Epithelial cell of esophagus (primary cell): ENCODE data around the gene ATP10A.
"Not testable (repeated sequence)": the region's sequence is repeated elsewhere in the genome, so short reads cannot be mapped to it uniquely, and the experiment has no call there.

Experiments used
- DNase-seq: peaks from one replicate; pipeline ENCODE4 v3.0.0; 2010; ENCODE audit warnings: low read depth
- H3K4me3 ChIP-seq: 2 replicates; pipeline ENCODE4 v1.5.1; 2011; ENCODE audit warnings: mild to moderate bottlenecking, low read length, control low read depth
- TF ChIP-seq, protein P1 (sequence below): IDR thresholded peaks from 2 replicates; pipeline ENCODE4 v1.5.1; 2011; ENCODE audit warnings: low read depth, mild to moderate bottlenecking, low read length, control low read depth, inconsistent platforms; ENCODE audit not compliant: insufficient read depth; ENCODE audit errors: missing control alignments

ATP10A gene

DNA sequence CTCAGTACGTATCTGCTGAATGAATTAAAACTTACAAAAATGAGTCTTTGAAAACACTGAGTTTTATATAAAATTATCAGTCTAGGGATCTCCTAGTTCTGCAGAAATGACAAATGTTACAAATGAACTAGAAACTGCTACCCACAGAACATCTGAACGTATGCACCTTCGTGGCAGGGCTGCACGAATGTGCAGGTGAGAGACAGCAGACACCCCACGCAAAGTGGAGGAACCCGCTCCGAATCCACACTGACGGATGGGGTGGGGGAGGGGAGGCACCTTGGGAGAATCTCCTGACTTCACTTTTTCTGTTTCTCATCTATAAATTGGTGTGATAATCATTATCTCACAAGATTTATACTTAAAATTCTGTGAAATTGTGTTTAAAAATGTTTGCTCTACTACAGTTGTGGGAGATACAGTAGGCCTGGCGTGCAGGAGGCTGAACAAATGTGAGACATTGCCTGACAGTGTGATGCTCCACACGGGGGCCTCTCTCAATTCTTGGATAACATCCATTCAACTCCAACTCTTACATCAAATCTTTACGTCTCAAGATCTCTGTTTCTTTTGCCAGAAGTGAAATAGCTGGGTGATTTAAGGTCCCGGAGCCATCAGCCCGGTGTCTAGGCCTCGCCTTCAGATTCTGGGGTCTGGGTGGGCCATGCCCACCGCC is 86.9 kb downstream of the ATP10A start:
- H3K4me3 ChIP-seq: no peak overlapping the region
- no peak for DNase-seq
- TF ChIP-seq, protein P1, sequence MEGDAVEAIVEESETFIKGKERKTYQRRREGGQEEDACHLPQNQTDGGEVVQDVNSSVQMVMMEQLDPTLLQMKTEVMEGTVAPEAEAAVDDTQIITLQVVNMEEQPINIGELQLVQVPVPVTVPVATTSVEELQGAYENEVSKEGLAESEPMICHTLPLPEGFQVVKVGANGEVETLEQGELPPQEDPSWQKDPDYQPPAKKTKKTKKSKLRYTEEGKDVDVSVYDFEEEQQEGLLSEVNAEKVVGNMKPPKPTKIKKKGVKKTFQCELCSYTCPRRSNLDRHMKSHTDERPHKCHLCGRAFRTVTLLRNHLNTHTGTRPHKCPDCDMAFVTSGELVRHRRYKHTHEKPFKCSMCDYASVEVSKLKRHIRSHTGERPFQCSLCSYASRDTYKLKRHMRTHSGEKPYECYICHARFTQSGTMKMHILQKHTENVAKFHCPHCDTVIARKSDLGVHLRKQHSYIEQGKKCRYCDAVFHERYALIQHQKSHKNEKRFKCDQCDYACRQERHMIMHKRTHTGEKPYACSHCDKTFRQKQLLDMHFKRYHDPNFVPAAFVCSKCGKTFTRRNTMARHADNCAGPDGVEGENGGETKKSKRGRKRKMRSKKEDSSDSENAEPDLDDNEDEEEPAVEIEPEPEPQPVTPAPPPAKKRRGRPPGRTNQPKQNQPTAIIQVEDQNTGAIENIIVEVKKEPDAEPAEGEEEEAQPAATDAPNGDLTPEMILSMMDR: no peak

DNA sequence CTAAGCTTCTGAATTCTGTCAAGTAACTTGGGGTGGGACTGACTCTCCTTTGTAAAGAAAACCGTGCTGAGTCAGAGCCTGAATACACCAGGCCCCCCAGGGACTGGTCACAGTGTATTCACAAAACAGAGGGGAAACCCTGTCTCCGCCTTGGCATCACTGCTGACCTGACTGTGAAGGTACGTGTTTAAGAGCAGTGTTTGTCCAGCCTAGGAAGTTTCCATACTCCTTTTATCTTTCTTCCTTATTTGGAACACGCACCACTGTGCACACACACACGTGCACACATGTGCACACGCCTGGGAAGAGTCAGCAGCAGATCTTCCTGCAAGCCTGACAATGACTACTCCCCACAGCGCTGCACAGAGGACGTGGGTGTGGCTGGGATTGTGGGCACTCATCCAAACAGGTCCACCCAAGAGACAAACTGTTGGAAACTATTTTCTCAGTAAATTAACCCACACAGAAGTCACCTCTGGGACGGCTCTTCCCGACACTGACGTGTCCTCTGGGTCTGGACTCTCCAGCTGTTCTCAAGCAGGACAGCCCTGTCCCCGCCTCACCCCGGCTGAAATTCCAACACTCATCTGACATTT is 87.7 kb downstream of the ATP10A start:
- DNase-seq: peak; percentile 22
- TF ChIP-seq, protein P1: no peak
- H3K4me3 ChIP-seq: no peak overlapping the region

DNA sequence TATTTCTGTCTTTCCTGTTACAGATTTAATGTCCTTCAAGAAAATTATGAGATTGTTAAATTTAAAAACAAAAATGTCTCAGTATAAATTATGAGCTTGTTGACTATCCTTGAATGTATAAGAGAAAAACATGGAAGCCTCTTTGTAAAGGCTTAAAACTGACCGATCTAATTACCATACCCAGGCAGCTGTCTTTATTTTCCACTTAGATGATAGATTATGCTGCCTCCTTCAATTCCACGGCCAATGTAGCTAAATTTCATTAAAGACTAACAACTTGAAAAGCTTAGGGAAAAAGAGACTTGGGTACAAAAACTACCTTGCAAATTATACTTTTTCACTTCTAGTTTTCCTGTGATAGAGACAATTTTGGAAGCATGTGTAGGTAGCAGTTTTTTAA is 88.3 kb downstream of the ATP10A start:
- H3K4me3 ChIP-seq: no peak overlapping the region
- no peak for DNase-seq
- TF ChIP-seq, protein P1: no peak

DNA sequence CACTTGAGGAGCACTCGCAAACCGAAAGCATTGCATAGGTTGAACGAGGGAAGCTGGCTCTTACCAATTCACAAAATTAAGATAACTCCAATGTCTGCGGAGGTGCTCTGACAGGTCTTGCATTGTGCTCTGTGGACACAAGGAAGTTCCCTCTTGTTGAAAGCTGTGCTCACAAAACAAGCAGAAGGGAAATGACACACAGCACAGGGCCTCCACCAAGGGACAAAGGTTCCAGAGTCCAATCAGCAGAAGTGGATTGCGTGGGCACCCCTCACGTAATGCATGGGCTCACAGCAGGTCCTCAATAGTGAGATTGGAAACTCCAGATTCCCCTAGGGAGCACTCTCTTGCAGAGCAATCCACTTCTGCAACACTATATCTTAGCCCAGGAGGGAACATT is 89.9 kb downstream of the ATP10A start:
- DNase-seq: no peak
- TF ChIP-seq, protein P1: no peak
- H3K4me3 ChIP-seq: no peak overlapping the region

DNA sequence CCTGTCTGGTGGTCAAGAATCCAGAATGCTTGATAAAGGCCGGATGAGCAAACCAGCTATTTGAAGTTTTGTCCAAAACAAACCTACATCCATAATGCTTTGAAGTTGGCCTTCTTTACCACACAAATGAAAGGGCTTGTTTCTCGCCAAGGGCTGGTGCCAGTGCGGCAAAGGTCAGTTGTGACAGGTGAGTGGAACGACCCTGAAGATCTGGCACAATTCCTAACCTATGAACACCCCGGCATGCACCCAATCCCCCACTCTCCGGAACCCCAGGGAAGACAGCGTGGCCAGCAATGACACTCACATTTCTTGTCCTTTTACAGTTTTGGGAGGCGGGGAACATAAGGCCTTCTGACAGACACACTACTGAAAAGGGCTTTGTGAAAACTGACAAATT is 90.6 kb downstream of the ATP10A start:
- TF ChIP-seq, protein P1: no peak
- no peak overlapping the region for H3K4me3 ChIP-seq
- DNase-seq: no peak

DNA sequence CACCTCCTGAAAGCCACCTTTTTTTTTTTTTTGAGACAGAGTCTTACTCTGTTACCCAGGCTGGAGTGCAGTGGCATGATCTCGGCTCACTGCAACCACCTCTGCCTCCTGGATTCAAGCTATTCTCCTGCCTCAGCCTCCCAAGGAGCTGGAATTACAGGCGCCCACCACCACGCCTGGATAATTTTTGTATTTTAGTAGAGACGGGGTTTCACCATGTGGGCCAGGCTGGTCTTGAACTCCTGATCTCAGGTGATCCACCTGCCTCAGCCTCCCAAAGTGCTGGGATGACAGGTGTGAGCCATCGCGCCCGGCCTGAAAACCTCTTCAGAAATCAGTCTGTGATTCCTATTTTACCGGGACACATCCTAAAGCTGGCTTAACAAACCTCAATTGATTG is 91.4 kb downstream of the ATP10A start:
- DNase-seq: not testable (repeated sequence)

DNA sequence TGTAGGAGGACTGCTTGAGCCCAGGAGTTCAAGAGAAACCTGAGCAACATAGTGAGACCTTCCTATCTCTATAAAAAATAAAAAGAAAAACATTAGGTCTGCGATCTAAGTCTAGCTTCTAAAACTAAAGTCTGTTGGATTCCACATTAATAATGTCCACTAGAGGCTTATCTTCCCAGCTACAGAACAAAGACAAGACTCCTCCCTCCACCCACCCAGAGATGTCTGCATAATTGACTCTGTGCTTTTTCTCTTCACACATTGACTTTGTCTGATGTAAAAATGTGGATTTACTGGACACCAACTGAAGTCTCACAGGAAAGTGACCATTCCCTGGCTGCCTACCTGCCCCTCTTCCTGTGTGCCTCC is 91.8 kb downstream of the ATP10A start:
- TF ChIP-seq, protein P1: no peak
- H3K4me3 ChIP-seq: no peak overlapping the region
- no peak for DNase-seq

More for the DNA sequence above, 91.4 kb downstream of the ATP10A start:
- not testable (repeated sequence) for H3K4me3 ChIP-seq
